ENCODE results near the gene CT55. TPM values are rescaled to one million over a fixed set of nuclear protein-coding genes. Genes with fewer than 3 reads are reported as not detected.
"Not testable (repeated sequence)": the region's sequence is repeated elsewhere in the genome, so short reads cannot be mapped to it uniquely, and the experiment has no call there.

CT55 gene
- under 1 TPM in 1 of 2 donors, not detected in 1; 0.24 TPM for total RNA-seq
- polyA plus RNA-seq (2013, experiment 1 of 2) = not detected
- 0.37 TPM for polyA plus RNA-seq (2013, experiment 2 of 2)
- long read RNA-seq, experiment 1 = 0 reads
- long read RNA-seq, experiment 2 = 0 reads
- long read RNA-seq, experiment 3, partial matches to known transcripts = 0 of 1 reads
- long read RNA-seq, experiment 3, other reads (novel, unspliced or antisense) = 0 of 1 reads
- long read RNA-seq, experiment 4 = 0 reads

- H3K9me3 Mint-ChIP-seq = peaks cover 58% of the 10 kb centered on the region
- H3K4me1 Mint-ChIP-seq = no peaks in the 10 kb centered on the region
- H3K27me3 Mint-ChIP-seq (ENCODE audit: insufficient read depth) = peaks cover 2% of the 10 kb centered on the region
- no peak within 1 kb of the TSS for H3K27ac ChIP-seq (ENCODE audit: low read depth, low read length)
- no peaks in the 10 kb centered on the region for H3K36me3 Mint-ChIP-seq (ENCODE audit: low read depth)
- no peak within 1 kb of the TSS for H3K9ac ChIP-seq (ENCODE audit: extremely low read depth, low read length, poor library complexity, severe bottlenecking)
- H3K4me3 ChIP-seq (ENCODE audit: low read length) = no peak within 1 kb of the TSS
- peak; percentile 55 for DNase-seq
- H3K9me3 ChIP-seq (ENCODE audit: control insufficient read depth, low read length) = no peaks in the 10 kb centered on the region
- H3K27me3 ChIP-seq (ENCODE audit: control insufficient read depth, insufficient read depth, low read length, poor library complexity, severe bottlenecking) = no peaks in the 10 kb centered on the region
- TF ChIP-seq, protein P1, sequence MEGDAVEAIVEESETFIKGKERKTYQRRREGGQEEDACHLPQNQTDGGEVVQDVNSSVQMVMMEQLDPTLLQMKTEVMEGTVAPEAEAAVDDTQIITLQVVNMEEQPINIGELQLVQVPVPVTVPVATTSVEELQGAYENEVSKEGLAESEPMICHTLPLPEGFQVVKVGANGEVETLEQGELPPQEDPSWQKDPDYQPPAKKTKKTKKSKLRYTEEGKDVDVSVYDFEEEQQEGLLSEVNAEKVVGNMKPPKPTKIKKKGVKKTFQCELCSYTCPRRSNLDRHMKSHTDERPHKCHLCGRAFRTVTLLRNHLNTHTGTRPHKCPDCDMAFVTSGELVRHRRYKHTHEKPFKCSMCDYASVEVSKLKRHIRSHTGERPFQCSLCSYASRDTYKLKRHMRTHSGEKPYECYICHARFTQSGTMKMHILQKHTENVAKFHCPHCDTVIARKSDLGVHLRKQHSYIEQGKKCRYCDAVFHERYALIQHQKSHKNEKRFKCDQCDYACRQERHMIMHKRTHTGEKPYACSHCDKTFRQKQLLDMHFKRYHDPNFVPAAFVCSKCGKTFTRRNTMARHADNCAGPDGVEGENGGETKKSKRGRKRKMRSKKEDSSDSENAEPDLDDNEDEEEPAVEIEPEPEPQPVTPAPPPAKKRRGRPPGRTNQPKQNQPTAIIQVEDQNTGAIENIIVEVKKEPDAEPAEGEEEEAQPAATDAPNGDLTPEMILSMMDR (conservative IDR thresholded peaks at IDR 0.05) = no peak
- H3K4me1 ChIP-seq (ENCODE audit: control insufficient read depth, insufficient read depth, low read length) = no peaks in the 10 kb centered on the region
- no peak within 1 kb of the TSS for H3K27ac Mint-ChIP-seq
- H3K36me3 ChIP-seq (ENCODE audit: control insufficient read depth, insufficient read depth, low read length) = no peaks in the 10 kb centered on the region
- no peak within 1 kb of the TSS for H3K4me3 Mint-ChIP-seq
- WGBS, 2 experiments (ENCODE audit: insufficient coverage in 1 of 2, insufficient read length in 1 of 2) = 92% methylated on average over 27 of the region's 27 CpGs; no CpG with 5 or more reads in 1 of the 2 experiments
Observed at GRCh38 chrX:135170877-135171519, at the start of gene CT55. TSS of gene CT55 (minus strand) at chrX:135171398. CDS start at chrX:135171171, 227 bp downstream.

GRCh38 chrX:135213200-135213844 is 42.1 kb upstream of the CT55 start:
- DNase-seq = no peak
- TF ChIP-seq, protein P1 (conservative IDR thresholded peaks at IDR 0.05) = no peak
- no peak overlapping the region for H3K9ac ChIP-seq (ENCODE audit: extremely low read depth, low read length, poor library complexity, severe bottlenecking)
- H3K4me3 ChIP-seq (ENCODE audit: low read length) = no peak overlapping the region
- no peak overlapping the region for H3K27ac ChIP-seq (ENCODE audit: low read depth, low read length)
- no peaks in the 10 kb centered on the region for H3K4me1 ChIP-seq (ENCODE audit: control insufficient read depth, insufficient read depth, low read length)
- H3K27ac Mint-ChIP-seq = no peak overlapping the region
- H3K27me3 Mint-ChIP-seq (ENCODE audit: insufficient read depth) = no peaks in the 10 kb centered on the region
- WGBS, 2 experiments (ENCODE audit: insufficient coverage in 1 of 2, insufficient read length in 1 of 2) = 95% methylated on average over 7 to 8 of the region's 8 CpGs
- no peaks in the 10 kb centered on the region for H3K36me3 ChIP-seq (ENCODE audit: control insufficient read depth, insufficient read depth, low read length)
- no peaks in the 10 kb centered on the region for H3K36me3 Mint-ChIP-seq (ENCODE audit: low read depth)
- H3K9me3 ChIP-seq (ENCODE audit: control insufficient read depth, low read length) = no peaks in the 10 kb centered on the region
- H3K4me3 Mint-ChIP-seq = no peak overlapping the region
- no peaks in the 10 kb centered on the region for H3K4me1 Mint-ChIP-seq
- peaks cover 30% of the 10 kb centered on the region for H3K9me3 Mint-ChIP-seq
- H3K27me3 ChIP-seq (ENCODE audit: control insufficient read depth, insufficient read depth, low read length, poor library complexity, severe bottlenecking) = no peaks in the 10 kb centered on the region

- H3K27me3 Mint-ChIP-seq (ENCODE audit: insufficient read depth); H3K9ac ChIP-seq (ENCODE audit: extremely low read depth, low read length, poor library complexity, severe bottlenecking); H3K27ac ChIP-seq (ENCODE audit: low read depth, low read length); H3K4me3 Mint-ChIP-seq; H3K4me3 ChIP-seq (ENCODE audit: low read length); H3K27ac Mint-ChIP-seq; H3K4me1 Mint-ChIP-seq; H3K27me3 ChIP-seq (ENCODE audit: control insufficient read depth, insufficient read depth, low read length, poor library complexity, severe bottlenecking); H3K9me3 ChIP-seq (ENCODE audit: control insufficient read depth, low read length); H3K36me3 ChIP-seq (ENCODE audit: control insufficient read depth, insufficient read depth, low read length); H3K36me3 Mint-ChIP-seq (ENCODE audit: low read depth); H3K4me1 ChIP-seq (ENCODE audit: control insufficient read depth, insufficient read depth, low read length): not testable (repeated sequence)
- 34% methylated on average over 10 of the region's 11 CpGs; no CpG with 5 or more reads in 1 of the 2 experiments for WGBS, 2 experiments (ENCODE audit: insufficient coverage in 1 of 2, insufficient read length in 1 of 2)
- DNase-seq = peak; percentile 49
- peaks cover 57% of the 10 kb centered on the region for H3K9me3 Mint-ChIP-seq
- TF ChIP-seq, protein P1 (conservative IDR thresholded peaks at IDR 0.05) = peak; percentile 72
Observed at GRCh38 chrX:135206427-135206826, 35.2 kb upstream of the CT55 start.

Measured in endodermal cell (in vitro differentiated cells).